Measurements from ENCODE around the gene A1BG.

- TF ChIP-seq POLR2AphosphoS5 (IDR thresholded peaks at IDR 0.05; ENCODE audit: low read depth, low read length) (no peak), SIN3A (IDR thresholded peaks at IDR 0.05; ENCODE audit: borderline replicate concordance, insufficient read depth, low read length) (no peak)
Measured at GRCh38 chr19:58338825-58339558, 14.3 kb downstream of the A1BG start.
